Measurements from ENCODE around the gene CLEC18C.
"Not testable (repeated sequence)": the region's sequence is repeated elsewhere in the genome, so short reads cannot be mapped to it uniquely, and the experiment has no call there.

CLEC18C gene

DNA sequence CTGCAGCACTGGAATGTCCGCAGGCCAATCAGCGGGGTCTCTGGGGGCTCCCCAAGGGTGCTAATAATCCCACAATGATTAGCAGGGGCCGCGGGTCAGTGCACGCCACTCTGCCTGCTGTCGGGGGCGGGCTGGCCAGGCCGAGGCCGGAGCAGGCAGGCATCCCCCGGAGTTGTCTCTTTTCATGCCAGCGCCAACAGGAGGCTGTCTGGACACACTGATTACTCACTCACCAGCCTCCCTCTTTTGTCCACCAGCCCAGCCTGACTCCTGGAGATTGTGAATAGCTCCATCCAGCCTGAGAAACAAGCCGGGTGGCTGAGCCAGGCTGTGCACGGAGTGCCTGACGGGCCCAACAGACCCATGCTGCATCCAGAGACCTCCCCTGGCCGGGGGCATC, 329 bp downstream of the CLEC18C start:
- not testable (repeated sequence) for H3K27me3 Mint-ChIP-seq (ENCODE audit: low read depth); DNase-seq (ENCODE audit: low spot score); H3K4me3 Mint-ChIP-seq; H3K27ac Mint-ChIP-seq; H3K4me1 Mint-ChIP-seq (ENCODE audit: low read depth); H3K9me3 Mint-ChIP-seq; H3K36me3 Mint-ChIP-seq (ENCODE audit: low read depth)

- not testable (repeated sequence) for H3K27me3 Mint-ChIP-seq (ENCODE audit: low read depth); H3K4me1 Mint-ChIP-seq (ENCODE audit: low read depth); H3K4me3 Mint-ChIP-seq; DNase-seq (ENCODE audit: low spot score); H3K36me3 Mint-ChIP-seq (ENCODE audit: low read depth); H3K27ac Mint-ChIP-seq; H3K9me3 Mint-ChIP-seq
Measured at GRCh38 chr16:70174387-70174932, 873 bp downstream of the CLEC18C start.

DNA sequence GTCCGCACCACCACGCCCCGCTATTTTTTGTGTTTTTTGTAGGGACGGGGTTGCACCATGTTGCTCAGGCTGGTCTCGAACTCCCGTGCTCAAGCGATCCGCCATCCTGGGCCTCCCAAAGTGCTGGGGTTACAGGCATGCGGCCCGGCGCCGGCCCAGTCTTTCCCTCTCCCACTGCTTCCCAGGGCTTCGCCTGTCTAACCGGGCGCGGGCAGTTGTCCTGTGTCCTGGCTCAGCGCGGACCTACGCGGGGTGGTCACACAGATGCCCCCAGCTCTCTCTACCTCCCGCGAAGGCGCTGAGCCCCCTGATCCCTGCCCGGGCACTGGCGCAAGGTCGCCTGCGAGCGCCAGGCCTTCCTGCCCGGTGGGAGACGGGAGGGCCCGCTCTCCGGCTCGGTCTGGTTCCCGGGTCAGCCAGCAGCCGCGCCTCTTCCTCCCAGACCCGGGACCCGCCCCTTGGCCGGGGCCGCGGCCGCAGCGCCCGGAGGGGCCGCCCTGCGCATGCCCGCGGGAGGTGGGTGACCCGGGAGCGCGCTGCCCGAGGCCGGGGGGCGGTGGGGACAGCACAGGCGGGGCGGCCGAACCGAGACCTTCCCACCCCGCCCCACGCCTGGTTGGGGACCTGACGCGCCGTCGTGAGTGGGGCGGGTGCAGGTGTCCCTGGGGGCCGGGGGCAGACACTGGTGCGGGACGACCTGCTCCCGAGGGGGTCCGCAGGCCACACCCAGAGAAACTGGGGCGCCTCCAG, 14.4 kb downstream of the CLEC18C start:
- H3K36me3 Mint-ChIP-seq (ENCODE audit: low read depth); H3K27me3 Mint-ChIP-seq (ENCODE audit: low read depth); H3K9me3 Mint-ChIP-seq; DNase-seq (ENCODE audit: low spot score); H3K4me3 Mint-ChIP-seq; H3K4me1 Mint-ChIP-seq (ENCODE audit: low read depth); H3K27ac Mint-ChIP-seq: not testable (repeated sequence)

DNA sequence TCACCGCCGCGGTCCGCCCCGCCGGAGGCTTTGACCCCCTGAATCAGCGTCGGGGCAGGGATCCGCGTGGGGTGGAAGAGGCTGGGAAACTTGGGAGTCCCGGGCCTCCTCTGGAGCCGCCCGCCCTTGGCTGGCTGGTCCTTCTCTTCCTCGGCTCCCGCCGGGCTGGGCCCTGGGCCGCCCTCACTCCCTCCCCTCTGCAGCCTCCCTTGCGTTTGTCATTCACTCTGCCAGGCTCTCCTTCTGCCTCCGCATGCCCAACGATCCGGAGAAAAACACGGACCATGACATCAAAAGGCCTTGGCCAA, 15.0 kb downstream of the CLEC18C start:
- H3K27me3 Mint-ChIP-seq (ENCODE audit: low read depth); H3K4me3 Mint-ChIP-seq; H3K4me1 Mint-ChIP-seq (ENCODE audit: low read depth); H3K36me3 Mint-ChIP-seq (ENCODE audit: low read depth); H3K9me3 Mint-ChIP-seq; H3K27ac Mint-ChIP-seq; DNase-seq (ENCODE audit: low spot score): not testable (repeated sequence)

DNA sequence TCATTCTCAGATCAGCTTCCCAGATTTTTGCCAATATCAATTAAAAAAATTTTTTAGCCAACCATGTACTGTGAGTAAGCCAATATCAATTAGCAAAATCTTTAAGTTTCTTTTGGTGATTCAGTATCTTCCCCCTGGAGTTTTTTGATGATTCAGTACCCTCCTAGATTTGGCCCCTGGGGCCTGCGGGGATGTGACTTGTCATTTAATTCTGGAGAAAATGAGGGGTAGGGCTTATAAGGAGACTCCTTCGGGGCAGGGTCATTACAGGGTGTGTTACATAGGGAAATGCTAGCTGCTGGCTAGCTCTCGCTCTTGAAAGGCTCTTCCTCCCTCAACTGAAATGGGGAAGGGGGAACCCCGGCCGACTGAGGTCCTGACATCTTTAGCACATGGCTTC, 17.0 kb downstream of the CLEC18C start:
- H3K27me3 Mint-ChIP-seq (ENCODE audit: low read depth); H3K9me3 Mint-ChIP-seq; DNase-seq (ENCODE audit: low spot score); H3K27ac Mint-ChIP-seq; H3K4me1 Mint-ChIP-seq (ENCODE audit: low read depth); H3K4me3 Mint-ChIP-seq; H3K36me3 Mint-ChIP-seq (ENCODE audit: low read depth): not testable (repeated sequence)

- not testable (repeated sequence) for H3K4me1 Mint-ChIP-seq (ENCODE audit: low read depth); H3K27ac Mint-ChIP-seq; H3K27me3 Mint-ChIP-seq (ENCODE audit: low read depth); H3K4me3 Mint-ChIP-seq; H3K36me3 Mint-ChIP-seq (ENCODE audit: low read depth); H3K9me3 Mint-ChIP-seq; DNase-seq (ENCODE audit: low spot score)
Measured at GRCh38 chr16:70196683-70197300, 23.2 kb downstream of the CLEC18C start.

- not testable (repeated sequence) for H3K36me3 Mint-ChIP-seq (ENCODE audit: low read depth); H3K27ac Mint-ChIP-seq; H3K4me3 Mint-ChIP-seq; H3K4me1 Mint-ChIP-seq (ENCODE audit: low read depth); H3K9me3 Mint-ChIP-seq; H3K27me3 Mint-ChIP-seq (ENCODE audit: low read depth); DNase-seq (ENCODE audit: low spot score)
Measured at GRCh38 chr16:70197611-70198010, 24.0 kb downstream of the CLEC18C start.

GRCh38 chr16:70198230-70198629, 24.6 kb downstream of the CLEC18C start:
- DNase-seq (ENCODE audit: low spot score); H3K4me1 Mint-ChIP-seq (ENCODE audit: low read depth); H3K4me3 Mint-ChIP-seq; H3K36me3 Mint-ChIP-seq (ENCODE audit: low read depth); H3K27ac Mint-ChIP-seq; H3K27me3 Mint-ChIP-seq (ENCODE audit: low read depth); H3K9me3 Mint-ChIP-seq: not testable (repeated sequence)

DNA sequence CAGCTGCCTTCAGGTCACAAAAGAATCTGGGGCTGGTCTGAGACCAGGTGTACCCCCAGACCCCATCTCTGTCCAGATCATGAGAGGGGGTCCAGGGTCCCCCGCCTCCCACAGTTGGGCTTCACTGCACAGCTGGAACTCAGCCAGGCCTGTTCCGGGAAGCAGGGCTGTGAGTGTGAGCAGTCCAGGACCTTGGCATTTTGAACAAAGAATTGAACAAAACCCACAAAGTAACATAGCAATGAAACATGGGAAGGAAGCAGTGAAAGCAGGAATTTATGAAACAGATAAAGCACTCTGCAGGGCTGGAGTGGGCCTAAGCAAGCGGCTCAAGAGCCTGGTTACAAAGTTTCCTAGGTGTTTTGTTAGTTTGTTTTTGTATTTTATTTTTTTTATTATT, 25.1 kb downstream of the CLEC18C start:
- H3K36me3 Mint-ChIP-seq (ENCODE audit: low read depth); H3K27me3 Mint-ChIP-seq (ENCODE audit: low read depth); H3K4me3 Mint-ChIP-seq; H3K9me3 Mint-ChIP-seq; H3K4me1 Mint-ChIP-seq (ENCODE audit: low read depth); DNase-seq (ENCODE audit: low spot score); H3K27ac Mint-ChIP-seq: not testable (repeated sequence)

DNA sequence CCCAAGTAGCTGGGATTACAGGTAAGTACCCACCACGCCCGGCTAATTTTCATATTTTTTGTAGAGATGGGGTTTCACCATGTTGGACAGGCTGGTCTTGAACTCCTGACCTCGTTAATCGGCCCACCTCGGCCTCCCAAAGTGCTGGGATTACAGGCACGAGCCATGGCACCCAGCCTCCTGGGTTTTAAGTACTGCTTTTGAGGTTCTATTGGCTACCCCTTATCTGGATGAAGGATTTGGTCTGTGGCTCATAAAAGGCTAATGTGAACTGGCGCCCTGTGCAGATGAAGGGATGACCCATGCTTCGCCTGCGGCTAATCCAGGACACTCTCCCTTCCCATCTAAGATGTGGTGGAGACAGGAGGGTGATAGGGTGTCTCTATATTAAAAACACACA, 25.6 kb downstream of the CLEC18C start:
- not testable (repeated sequence) for H3K27me3 Mint-ChIP-seq (ENCODE audit: low read depth); H3K9me3 Mint-ChIP-seq; DNase-seq (ENCODE audit: low spot score); H3K4me3 Mint-ChIP-seq; H3K4me1 Mint-ChIP-seq (ENCODE audit: low read depth); H3K27ac Mint-ChIP-seq; H3K36me3 Mint-ChIP-seq (ENCODE audit: low read depth)

DNA sequence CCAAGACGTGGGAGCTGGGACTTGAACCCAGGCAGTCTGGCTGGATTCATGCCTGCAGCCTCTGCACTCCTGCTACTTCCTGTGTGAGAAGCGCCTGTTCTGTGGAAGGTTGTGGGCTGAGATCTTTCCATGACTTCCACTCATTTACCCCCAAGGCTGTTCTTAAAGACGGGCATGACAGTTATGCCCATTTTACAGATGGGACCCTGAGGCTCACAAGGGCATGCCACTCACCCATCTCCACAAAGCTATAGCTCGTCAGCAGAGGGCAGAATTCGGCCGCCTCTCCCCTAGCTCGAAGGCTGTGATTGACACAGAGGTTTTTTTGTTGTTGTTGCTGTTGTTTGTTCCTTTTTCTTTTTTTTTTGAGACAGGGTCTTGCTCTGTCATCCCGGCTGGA, 26.5 kb downstream of the CLEC18C start:
- not testable (repeated sequence) for H3K27me3 Mint-ChIP-seq (ENCODE audit: low read depth); H3K9me3 Mint-ChIP-seq; H3K27ac Mint-ChIP-seq; DNase-seq (ENCODE audit: low spot score); H3K36me3 Mint-ChIP-seq (ENCODE audit: low read depth); H3K4me1 Mint-ChIP-seq (ENCODE audit: low read depth); H3K4me3 Mint-ChIP-seq

DNA sequence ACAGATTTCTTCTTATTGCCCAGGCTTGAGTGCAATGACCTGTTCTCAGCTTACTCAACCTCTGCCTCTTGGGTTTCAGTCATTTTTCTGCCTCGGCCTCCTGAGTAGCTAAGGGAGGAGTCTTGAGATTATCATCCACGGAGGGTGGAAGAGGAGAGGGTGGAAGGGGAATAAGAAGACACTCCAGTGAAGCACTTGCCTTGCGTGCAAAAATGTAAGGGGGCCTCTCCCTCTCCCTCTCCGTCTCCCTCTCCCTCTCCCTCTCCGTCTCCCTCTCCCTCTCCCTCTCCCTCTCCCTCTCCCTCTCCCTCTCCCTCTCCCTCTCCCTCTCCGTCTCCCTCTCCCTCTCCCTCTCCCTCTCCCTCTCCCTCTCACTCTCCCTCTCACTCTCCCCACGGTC, 29.9 kb downstream of the CLEC18C start:
- not testable (repeated sequence) for H3K27ac Mint-ChIP-seq; DNase-seq (ENCODE audit: low spot score); H3K9me3 Mint-ChIP-seq; H3K27me3 Mint-ChIP-seq (ENCODE audit: low read depth); H3K4me1 Mint-ChIP-seq (ENCODE audit: low read depth); H3K4me3 Mint-ChIP-seq
- H3K36me3 Mint-ChIP-seq (ENCODE audit: low read depth): peaks cover 16% of the 10 kb centered on the region

GRCh38 chr16:70204010-70204409, 30.4 kb downstream of the CLEC18C start:
- H3K9me3 Mint-ChIP-seq; H3K27me3 Mint-ChIP-seq (ENCODE audit: low read depth); H3K4me1 Mint-ChIP-seq (ENCODE audit: low read depth); H3K27ac Mint-ChIP-seq; H3K4me3 Mint-ChIP-seq; DNase-seq (ENCODE audit: low spot score): not testable (repeated sequence)
- peaks cover 16% of the 10 kb centered on the region for H3K36me3 Mint-ChIP-seq (ENCODE audit: low read depth)

DNA sequence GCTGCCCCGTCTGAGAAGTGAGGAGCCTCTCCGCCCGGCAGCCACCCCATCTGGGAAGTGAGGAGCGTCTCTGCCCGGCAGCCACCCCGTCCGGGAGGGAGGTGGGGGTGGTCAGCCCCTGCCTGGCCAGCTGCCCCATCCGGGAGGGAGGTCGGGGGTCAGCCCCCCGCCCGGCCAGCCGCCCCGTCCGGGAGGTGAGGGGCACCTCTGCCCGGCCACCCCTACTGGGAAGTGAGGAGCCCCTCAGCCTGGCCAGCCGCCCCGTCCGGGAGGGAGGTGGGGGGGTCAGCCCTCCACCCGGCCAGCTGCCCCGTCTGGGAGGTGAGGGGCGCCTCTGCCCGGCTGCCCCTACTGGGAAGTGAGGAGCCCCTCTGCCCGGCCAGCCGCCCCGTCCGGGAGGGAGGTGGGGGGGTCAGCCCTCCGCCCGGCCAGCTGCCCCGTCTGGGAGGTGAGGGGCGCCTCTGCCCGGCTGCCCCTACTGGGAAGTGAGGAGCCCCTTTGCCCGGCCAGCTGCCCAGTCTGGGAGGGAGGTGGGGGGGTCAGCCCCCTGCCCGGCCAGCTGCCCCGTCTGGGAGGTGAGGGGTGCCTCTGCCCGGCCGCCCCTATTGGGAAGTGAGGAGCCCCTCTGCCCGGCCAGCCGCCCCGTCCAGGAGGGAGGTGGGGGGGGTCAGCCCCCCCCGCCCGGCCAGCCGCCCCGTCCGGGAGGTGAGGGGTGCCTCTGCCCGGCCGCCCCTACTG, 31.2 kb downstream of the CLEC18C start:
- H3K27me3 Mint-ChIP-seq (ENCODE audit: low read depth); H3K9me3 Mint-ChIP-seq; H3K27ac Mint-ChIP-seq; DNase-seq (ENCODE audit: low spot score); H3K4me1 Mint-ChIP-seq (ENCODE audit: low read depth); H3K4me3 Mint-ChIP-seq: not testable (repeated sequence)
- H3K36me3 Mint-ChIP-seq (ENCODE audit: low read depth): peaks cover 20% of the 10 kb centered on the region

All from T-helper 2 cell treated with Interferon-gamma antibody and Interleukin-4, amounts not matched to agents 5 μg/mL and 100 μg/mL, for 36 hours (primary cell).